ENCODE data around the gene TMEM181. TPM values are rescaled to one million over a fixed set of nuclear protein-coding genes. Genes with fewer than 3 reads are reported as not detected.
"Not testable (repeated sequence)": the region's sequence is repeated elsewhere in the genome, so short reads cannot be mapped to it uniquely, and the experiment has no call there.

Gene TMEM181
- polyA plus RNA-seq, 4 donors = 23.2 to 25.5 (median 24.4) TPM

DNA sequence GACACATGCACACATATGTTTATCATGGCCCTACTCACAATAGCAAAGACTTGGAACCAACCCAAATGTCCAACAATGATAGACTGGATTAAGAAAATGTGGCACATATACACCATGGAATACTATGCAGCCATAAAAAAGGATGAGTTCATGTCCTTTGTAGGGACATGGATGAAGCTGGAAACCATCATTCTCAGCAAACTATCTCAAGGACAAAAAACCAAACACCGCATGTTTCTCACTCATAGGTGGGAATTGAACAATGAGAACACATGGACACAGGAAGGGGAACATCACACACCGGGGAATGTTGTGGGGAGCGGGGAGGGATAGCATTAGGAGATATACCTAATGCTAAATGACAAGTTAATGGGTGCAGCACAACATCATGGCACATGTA is 117.2 kb downstream of the TMEM181 start:
- not testable (repeated sequence) for DNase-seq (ENCODE audit: low read depth in 4 of 4, low spot score in 3 of 4)

DNA sequence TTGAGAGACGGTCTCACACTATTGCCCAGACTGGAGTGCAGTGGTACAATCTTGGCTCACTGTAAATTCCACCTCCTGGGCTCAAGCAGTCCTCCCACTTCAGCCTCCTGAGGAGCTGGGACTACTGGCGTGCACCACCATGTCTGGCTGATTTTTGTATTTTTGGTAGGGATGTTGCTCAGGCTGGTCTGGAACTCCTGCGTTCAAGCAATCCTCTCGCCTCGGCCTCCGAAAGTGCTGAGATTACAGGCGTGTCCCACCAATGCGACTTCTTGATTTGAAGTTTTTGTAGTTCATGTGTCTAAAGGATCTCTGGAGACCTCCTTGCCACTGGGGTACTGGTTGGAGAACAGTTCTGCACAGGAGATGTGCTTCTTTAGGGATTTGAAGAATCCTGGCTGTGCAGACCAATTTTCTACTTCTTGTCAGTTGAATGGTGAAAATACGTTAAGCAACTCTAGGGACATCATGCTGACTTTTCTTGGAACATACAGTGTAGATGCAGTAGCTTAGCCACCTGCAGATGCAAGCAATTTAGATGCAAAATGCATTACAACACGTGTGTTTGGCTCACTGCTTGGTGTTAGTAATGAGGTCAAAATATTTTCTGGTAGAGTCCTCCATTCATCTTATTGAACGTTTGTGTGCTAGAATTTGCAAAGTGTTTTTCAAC is 118.2 kb downstream of the TMEM181 start:
- DNase-seq (ENCODE audit: low read depth in 4 of 4, low spot score in 3 of 4) = no peak

DNA sequence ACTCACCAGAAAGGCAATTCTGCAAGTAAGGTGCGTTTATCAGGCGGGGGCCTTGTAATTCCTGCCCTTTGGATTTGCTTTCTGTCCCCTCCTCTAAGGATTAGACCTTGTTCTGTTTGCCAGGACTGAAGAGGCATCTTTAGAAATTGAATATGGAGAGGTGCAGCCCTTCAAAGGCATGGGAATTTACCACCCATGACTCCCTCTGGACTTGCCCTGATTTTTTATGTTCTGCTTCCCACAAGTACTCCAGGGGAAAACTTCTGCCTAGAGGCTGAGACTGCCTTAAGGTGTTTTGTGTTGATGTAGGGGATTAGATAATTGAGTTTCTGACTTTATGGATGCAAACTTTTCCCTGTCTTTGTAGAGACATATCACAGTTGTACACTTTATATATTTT is 120.1 kb downstream of the TMEM181 start:
- DNase-seq (ENCODE audit: low read depth in 4 of 4, low spot score in 3 of 4) = no peak

DNA sequence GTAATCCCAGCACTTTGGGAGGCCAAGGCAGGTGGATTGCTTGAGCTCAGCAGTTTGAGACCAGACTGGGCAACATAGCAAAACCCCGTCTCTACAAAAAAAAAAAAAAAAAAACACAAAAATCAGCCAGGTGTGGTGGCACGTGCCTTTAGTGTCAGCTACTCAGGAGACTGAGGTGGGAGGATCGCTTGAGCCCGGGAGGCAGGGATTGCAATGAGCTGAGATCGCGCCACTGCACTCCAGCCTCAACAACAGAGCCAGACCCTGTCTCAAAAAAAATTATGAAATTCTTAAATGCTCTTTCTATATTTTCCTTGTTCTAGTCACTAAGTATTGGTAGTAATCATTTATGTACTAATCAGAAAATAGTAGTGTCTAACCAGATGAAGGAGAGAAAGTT is 120.6 kb downstream of the TMEM181 start:
- DNase-seq (ENCODE audit: low read depth in 4 of 4, low spot score in 3 of 4) = no peak

DNA sequence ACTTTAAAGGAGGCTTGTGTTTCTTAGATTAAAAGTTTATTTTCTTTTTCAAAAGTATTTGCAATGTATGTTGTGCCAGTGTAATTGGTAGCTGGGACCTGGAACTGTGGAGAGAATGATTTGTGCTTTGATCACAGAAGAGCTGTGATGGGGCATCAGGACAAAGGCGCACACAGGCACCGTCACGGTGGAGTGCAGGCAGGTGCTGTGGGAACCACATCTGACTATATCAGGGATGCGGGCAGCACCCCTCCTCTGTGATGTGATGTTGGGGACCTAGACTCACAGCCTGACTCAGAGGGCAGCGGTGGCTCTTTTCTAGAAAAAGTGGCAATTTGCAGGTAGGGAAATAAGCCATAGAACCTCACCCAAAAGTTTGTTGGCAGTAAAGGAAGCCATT is 124.4 kb downstream of the TMEM181 start:
- no peak for DNase-seq (ENCODE audit: low read depth in 4 of 4, low spot score in 3 of 4)

DNA sequence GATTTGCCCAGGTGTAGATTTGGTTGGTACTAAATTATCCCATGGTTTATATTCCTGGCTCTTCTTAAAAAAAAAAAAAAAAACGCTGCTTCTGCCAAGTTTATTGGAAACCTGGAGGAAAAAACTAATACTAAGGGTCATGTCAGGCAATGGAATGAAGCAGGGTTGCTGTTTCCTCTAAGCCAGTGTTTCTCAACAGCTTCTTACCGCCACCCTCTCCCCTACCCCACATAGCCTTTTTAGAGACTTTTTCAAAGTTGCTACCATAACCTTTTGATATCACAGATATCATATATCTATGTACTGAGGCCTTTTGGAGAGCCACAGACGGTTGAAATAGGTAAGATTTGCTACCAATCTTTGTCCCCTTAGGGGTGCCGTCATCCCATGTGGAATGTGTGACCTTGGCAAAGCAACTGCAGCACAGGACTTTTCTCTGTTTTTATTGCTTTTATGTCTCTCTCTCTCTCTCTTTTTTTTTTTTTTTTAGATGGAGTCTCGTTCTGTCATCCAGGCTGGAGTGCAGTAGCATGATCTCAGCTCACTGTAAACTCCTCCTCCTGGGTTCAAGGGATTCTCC is 124.9 kb downstream of the TMEM181 start:
- no peak for DNase-seq (ENCODE audit: low read depth in 4 of 4, low spot score in 3 of 4)

Other genes starting within 250 kb of the TMEM181 start
- 10 to 100 TPM; 15.0 to 20.5 (median 19.1) TPM for gene TULP4, start 247.6 kb upstream of the TMEM181 start, polyA plus RNA-seq (ENCODE audit: insufficient read length in 4 of 4)
- 100 to 1,000 TPM; 121 to 196 (median 157) TPM for gene DYNLT1, start 84.7 kb downstream of the TMEM181 start, polyA plus RNA-seq (ENCODE audit: insufficient read length in 4 of 4)
- 1 to 10 TPM; 1.4 to 4.6 (median 3.5) TPM for gene SYTL3, start 90.0 kb downstream of the TMEM181 start, polyA plus RNA-seq (ENCODE audit: insufficient read length in 4 of 4)

All from left renal pelvis (tissue), 4 donors.